Activated CD8-positive, alpha-beta T cell treated with anti-CD3 and anti-CD28 coated beads, Interleukin-2, amount 10 ng/mL, durations not matched to agents 7 days and 5 days (primary cell): Measurements from ENCODE around the gene ZNF576. TPM values are rescaled to one million over a fixed set of nuclear protein-coding genes. Genes with fewer than 3 reads are reported as not detected.
"Not testable (repeated sequence)": the region's sequence is repeated elsewhere in the genome, so short reads cannot be mapped to it uniquely, and the experiment has no call there.

Experiments
- ATAC-seq: fragments of 150-1000 bp; cut with Tn5 transposase; one replicate; pipeline ENCODE4 v1.10.0; 2021; ENCODE audit warnings: moderate library complexity
- CTCF ChIA-PET: fragments of 350-600 bp; sonication (Branson Sonifier 250); formaldehyde crosslinking; loops from one replicate; lab custom pipeline; 2021; ENCODE audit warnings: antibody characterized with exemption; lab: Charles Lee
- POLR2A ChIA-PET: fragments of 350-600 bp; sonication (Branson Sonifier 250); formaldehyde crosslinking; loops from one replicate; lab custom pipeline; 2021; ENCODE audit warnings: antibody characterized with exemption; lab: Charles Lee
- DNase-seq: peaks from one replicate; pipeline ENCODE4 v3.0.0-alpha.2; 2020
- H3K27ac Mint-ChIP-seq: one replicate; pipeline ENCODE4 v1.8.0; 2021; ENCODE audit warnings: mild to moderate bottlenecking, mixed read lengths
- H3K27me3 Mint-ChIP-seq: one replicate; pipeline ENCODE4 v1.8.0; 2021; ENCODE audit warnings: low read depth, mixed read lengths
- H3K36me3 Mint-ChIP-seq: one replicate; pipeline ENCODE4 v1.8.0; 2021; ENCODE audit warnings: low read depth, mixed read lengths
- H3K4me1 Mint-ChIP-seq: one replicate; pipeline ENCODE4 v1.8.0; 2021; ENCODE audit warnings: low read depth, mixed read lengths
- H3K4me3 Mint-ChIP-seq: one replicate; pipeline ENCODE4 v1.8.0; 2021; ENCODE audit warnings: mild to moderate bottlenecking, mixed read lengths
- H3K9me3 Mint-ChIP-seq: one replicate; pipeline ENCODE4 v1.8.0; 2022; ENCODE audit warnings: mixed read lengths; ENCODE audit not compliant: insufficient read depth
- total RNA-seq, 2 experiments: library from RNA; stranded (reverse); gene quantifications; one replicate each; pipeline ENCODE4 v1.2.3, GENCODE V29; 2021

The ZNF576 gene, protein sequence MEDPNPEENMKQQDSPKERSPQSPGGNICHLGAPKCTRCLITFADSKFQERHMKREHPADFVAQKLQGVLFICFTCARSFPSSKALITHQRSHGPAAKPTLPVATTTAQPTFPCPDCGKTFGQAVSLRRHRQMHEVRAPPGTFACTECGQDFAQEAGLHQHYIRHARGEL
- 10 to 100 TPM; 14.1 to 17.3 TPM for total RNA-seq

DNA sequence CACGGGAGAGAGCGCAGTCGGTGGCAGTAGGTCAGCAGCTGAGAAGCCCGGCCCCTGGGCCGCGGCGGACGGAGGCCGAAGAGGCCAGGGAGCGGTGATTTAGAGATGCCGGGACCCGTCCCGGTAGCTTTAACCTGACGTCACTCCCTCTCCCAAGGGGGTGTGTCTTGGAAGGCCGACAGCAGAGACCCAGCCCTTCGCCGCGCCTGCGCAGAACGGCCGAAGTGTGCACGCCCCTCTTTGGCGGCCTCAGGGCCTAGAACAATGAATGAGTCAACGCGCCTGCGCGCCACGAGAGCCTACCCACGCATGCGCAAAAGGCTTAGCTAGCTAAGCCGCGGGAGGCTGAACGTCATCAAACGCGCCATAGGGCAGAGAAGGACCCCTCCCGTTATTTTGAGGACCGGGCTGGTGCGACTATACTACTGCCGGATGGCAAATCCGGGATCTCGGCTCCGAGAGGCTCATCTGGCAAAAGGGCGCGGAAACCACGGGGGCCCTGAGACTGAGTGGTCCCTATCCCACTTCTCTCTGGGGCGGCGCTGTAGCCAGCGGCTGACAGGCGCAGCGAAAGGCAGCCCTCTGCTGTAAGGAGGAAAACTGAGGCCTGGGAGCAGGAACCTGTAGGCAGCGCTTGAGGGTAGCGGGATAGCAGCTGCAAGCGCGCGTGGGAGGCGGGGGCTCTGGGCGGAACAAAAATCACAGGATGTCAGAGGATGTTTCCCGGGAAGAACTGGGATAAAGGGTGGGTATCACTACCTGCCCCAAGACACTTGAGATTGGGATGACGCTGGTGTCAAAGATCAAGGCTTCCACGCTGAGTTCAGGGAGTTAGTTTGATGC, at the start of gene ZNF576, which contains the start of gene IRGQ:
ZNF576 (plus strand) TSS at position 597 of the 843 bp plus-strand sequence. CDS start 514 bp downstream, outside the sequence.
IRGQ (minus strand) TSS at position 136 of the 843 bp plus-strand sequence. CDS start 796 bp downstream, outside the sequence.
- no peaks in the 10 kb centered on the region for H3K27me3 Mint-ChIP-seq
- peak; percentile 82 for ATAC-seq
- H3K4me3 Mint-ChIP-seq: peak within 1 kb of the TSS; percentile 98
- peaks cover 37% of the 10 kb centered on the region for H3K4me1 Mint-ChIP-seq
- ChIA-PET POLR2A (interaction anchor here (0.9 to 3.9 kb wide), 9 partner anchors 13 to 63 kb away, joined by 3 to 44 read pairs (median 5); partner anchors contain the start of genes PINLYP, XRCC1 and ZNF575), CTCF (interaction anchor here (0.9 to 6.7 kb wide), 18 partner anchors 10 to 164 kb away, joined by 3 to 239 read pairs (median 8); partner anchors contain the start of genes PINLYP, SMG9, XRCC1 and ZNF575)
- peak; percentile 100 for DNase-seq
- no peaks in the 10 kb centered on the region for H3K9me3 Mint-ChIP-seq
- peak within 1 kb of the TSS; percentile 99 for H3K27ac Mint-ChIP-seq
- peaks cover 30% of the 10 kb centered on the region for H3K36me3 Mint-ChIP-seq

DNA sequence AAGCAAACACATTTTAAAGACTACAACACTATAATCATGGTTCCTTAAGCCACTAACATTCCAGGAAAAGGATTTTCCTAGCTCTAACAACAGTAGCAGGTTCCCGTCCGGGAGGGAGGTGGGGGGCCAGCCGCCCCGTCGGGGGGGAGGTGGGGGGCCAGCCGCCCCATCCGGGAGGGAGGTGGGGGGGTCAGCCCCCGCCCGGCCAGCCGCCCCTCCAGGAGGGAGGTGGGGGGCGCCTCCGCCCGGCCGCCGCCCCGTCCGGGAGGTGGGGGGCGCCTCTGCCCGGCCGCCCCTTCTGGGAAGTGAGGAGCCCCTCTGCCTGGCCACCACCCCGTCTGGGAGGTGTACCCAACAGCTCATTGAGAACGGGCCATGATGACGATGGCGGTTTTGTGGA, 48.5 kb upstream of the ZNF576 start:
- H3K27ac Mint-ChIP-seq, H3K27me3 Mint-ChIP-seq, DNase-seq, POLR2A ChIA-PET, H3K4me3 Mint-ChIP-seq, H3K9me3 Mint-ChIP-seq, ATAC-seq, CTCF ChIA-PET, H3K4me1 Mint-ChIP-seq: not testable (repeated sequence)
- H3K36me3 Mint-ChIP-seq: peaks cover 51% of the 10 kb centered on the region

DNA sequence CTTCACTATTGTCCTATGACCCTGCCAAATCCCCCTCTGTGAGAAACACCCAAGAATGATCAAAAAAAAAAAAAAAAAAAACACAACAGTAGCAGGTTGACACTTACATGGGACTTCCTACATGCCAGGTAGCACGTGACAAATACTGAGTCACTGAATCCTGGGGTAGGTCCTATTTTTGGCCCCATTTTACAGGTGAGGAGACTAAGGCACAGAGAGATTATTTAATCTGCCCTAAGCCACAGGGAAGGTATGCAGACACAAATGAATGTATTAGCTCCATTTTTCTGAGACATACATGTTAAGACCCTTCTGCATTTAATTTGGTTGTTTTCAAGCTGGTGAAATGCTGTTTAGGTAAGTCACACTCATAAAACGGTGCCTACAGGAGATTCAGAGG, 47.7 kb upstream of the ZNF576 start:
- POLR2A ChIA-PET: no interaction called here
- ATAC-seq (no peak), DNase-seq (no peak)
- Mint-ChIP-seq H3K27me3 (no peaks in the 10 kb centered on the region), H3K4me1 (no peaks in the 10 kb centered on the region), H3K9me3 (no peaks in the 10 kb centered on the region), H3K4me3 (no peak overlapping the region), H3K27ac (no peak overlapping the region), H3K36me3 (peaks cover 44% of the 10 kb centered on the region)
- CTCF ChIA-PET: interaction anchor here (1.5 kb wide), 1 partner anchor 45 kb away, joined by 3 read pairs; no protein-coding TSS in a partner anchor

DNA sequence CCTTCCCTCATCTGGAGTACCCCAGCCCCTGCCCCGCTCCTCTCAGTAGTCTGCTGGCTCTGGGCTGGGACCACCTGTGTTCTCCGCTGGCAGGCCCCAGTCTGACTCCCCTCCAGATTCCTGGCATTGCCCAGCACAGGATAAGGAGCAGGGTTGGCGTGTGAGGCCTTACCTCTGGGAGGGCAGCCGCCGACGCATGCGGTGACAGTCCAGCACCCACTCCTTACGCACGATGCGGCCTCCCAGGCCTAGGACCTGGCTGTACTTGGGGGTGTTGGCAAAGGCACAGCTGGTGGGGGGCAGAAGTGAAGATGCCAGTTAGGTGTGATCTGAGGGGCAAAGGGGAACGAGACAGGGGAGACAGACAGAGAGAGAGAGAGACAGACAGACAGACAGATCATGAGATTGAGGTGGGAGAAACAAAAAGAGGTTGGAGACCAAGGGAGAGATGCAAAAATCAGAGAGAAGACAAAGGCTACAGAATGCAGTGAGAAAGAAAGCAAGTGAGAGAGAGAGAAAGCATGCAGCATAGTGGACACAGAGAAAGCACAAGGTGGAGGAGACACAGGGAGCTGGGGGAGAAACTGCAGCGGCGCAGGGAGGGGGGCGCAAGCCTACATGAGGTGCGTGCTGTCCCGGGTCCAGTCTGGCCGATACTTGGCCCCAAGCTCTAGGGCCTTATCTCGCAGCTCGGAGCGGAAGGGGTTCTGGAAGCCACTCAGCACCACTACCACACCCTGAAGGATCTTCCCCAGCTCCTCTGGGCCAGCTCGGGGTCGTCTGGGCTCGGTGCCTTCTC, 44.8 kb upstream of the ZNF576 start:
- no peak overlapping the region for H3K4me3 Mint-ChIP-seq
- ATAC-seq: no peak
- ChIA-PET CTCF (interaction anchor here (0.8 to 12.8 kb wide), 2 partner anchors 43 to 193 kb away, joined by 3 to 239 read pairs; partner anchors contain the start of genes IRGQ and ZNF576), POLR2A (no interaction called here)
- no peak for DNase-seq
- no peak overlapping the region for H3K27ac Mint-ChIP-seq
- peaks cover 43% of the 10 kb centered on the region for H3K36me3 Mint-ChIP-seq
- H3K4me1 Mint-ChIP-seq: peaks cover 8% of the 10 kb centered on the region
- no peaks in the 10 kb centered on the region for H3K27me3 Mint-ChIP-seq
- no peaks in the 10 kb centered on the region for H3K9me3 Mint-ChIP-seq

DNA sequence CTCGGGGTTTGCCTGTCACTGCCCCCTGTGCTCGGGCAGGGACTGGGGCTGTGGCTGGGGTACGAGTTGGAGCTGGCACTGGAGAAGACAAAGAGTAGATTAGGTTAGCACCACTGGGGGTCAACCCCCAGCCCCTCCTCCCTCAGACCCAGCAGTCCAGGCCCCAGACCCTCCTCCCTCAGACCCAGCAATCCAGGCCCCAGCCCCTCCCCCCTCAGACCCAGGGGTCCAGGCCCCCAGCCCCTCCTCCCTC, 44.3 kb upstream of the ZNF576 start:
- Mint-ChIP-seq H3K36me3 (peaks cover 43% of the 10 kb centered on the region), H3K27ac (no peak overlapping the region), H3K9me3 (no peaks in the 10 kb centered on the region), H3K27me3 (no peaks in the 10 kb centered on the region), H3K4me3 (no peak overlapping the region), H3K4me1 (peaks cover 8% of the 10 kb centered on the region)
- ATAC-seq (no peak), DNase-seq (no peak)
- ChIA-PET POLR2A (no interaction called here), CTCF (interaction anchor here (0.8 to 12.8 kb wide), 3 partner anchors 12 to 193 kb away, joined by 3 to 239 read pairs (median 30); partner anchors contain the start of genes IRGQ and ZNF576)

DNA sequence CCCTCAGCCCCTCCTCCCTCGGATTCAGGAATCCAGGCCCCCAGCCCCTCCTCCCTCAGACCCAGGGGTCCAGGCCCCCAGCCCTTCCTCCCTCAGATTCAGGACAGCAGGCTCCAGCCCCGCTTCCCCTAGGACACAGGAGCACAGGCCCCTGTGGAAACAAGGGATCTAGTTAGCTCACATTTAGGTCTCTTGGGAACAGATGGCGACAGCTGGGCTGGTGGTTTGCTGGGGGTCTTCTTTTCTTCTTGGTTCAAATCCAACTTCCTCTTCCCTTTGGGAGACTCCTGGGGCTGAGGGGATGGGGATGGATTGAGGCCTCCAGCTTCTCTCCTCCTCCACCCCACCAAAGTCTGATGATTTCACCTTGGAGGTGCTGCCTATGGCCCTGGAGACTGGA, 43.8 kb upstream of the ZNF576 start:
- no peak overlapping the region for H3K4me3 Mint-ChIP-seq
- ATAC-seq (no peak), DNase-seq (no peak)
- no peaks in the 10 kb centered on the region for H3K27me3 Mint-ChIP-seq
- ChIA-PET CTCF (interaction anchor here (4.1 to 12.8 kb wide), 2 partner anchors 11 to 42 kb away, joined by 30 to 239 read pairs; partner anchors contain the start of genes IRGQ and ZNF576), POLR2A (no interaction called here)
- peaks cover 46% of the 10 kb centered on the region for H3K36me3 Mint-ChIP-seq
- no peaks in the 10 kb centered on the region for H3K9me3 Mint-ChIP-seq
- peaks cover 8% of the 10 kb centered on the region for H3K4me1 Mint-ChIP-seq
- no peak overlapping the region for H3K27ac Mint-ChIP-seq

DNA sequence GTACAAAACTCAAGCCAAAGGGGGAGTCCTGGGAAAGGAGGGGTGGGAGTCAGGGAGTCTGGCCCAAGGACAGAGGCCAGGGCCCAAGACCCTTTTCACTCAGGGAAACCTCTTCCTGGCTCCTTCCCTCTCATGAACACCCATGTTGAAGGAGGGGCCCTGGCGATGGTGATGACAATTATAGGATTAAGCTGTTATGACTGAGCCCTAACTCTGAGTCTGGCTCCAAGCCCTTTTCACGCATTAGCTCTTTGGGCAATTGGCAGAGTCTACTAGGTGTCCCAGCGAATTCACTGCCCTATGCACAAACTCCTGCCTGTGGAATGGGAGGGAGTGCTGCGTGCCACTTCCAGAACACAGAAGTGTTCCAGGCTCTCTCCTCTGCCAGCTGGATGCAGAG, 42.7 kb upstream of the ZNF576 start:
- peaks cover 43% of the 10 kb centered on the region for H3K36me3 Mint-ChIP-seq
- no peak for DNase-seq
- H3K27ac Mint-ChIP-seq: no peak overlapping the region
- ATAC-seq: no peak
- CTCF ChIA-PET: interaction anchor here (0.9 to 12.8 kb wide), 9 partner anchors 8 to 41 kb away, joined by 3 to 239 read pairs (median 14); partner anchors contain the start of genes ETHE1, IRGQ, XRCC1 and ZNF576
- no peaks in the 10 kb centered on the region for H3K27me3 Mint-ChIP-seq
- POLR2A ChIA-PET: interaction anchor here (1.2 kb wide), 1 partner anchor 41 kb away, joined by 9 read pairs; no protein-coding TSS in a partner anchor
- H3K4me1 Mint-ChIP-seq: peaks cover 8% of the 10 kb centered on the region
- H3K4me3 Mint-ChIP-seq: no peak overlapping the region
- no peaks in the 10 kb centered on the region for H3K9me3 Mint-ChIP-seq

DNA sequence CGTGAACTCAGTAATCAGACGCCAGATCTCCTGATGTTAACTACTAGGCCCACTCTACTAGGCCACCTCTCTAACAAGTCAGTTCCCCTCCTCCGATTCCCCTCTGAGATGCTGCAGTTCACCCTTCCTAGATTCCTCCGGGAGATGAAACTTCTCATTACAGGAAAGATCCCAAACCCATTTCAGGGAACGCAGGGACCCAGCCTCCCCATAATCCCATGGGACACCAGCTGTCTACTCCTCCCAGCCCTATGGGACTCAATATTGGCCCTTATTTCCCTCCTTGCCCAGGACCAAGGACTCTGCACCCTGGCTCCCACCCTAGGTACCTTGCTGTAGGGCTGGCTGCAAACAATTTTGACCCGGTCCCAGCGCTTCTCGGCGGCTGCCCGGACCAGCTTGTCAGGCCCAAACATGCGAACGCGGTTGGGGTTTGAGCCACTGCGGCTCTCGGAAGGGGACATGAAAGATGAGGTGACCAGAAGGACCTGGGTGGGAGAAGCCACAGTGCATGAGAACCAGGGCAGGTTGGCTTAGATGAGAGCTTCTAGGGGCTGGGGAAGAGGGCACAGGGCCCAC, 42.0 kb upstream of the ZNF576 start:
- Mint-ChIP-seq H3K27ac (no peak overlapping the region), H3K36me3 (peaks cover 41% of the 10 kb centered on the region), H3K4me3 (no peak overlapping the region), H3K4me1 (peaks cover 8% of the 10 kb centered on the region), H3K9me3 (no peaks in the 10 kb centered on the region), H3K27me3 (no peaks in the 10 kb centered on the region)
- no peak for ATAC-seq
- CTCF ChIA-PET: interaction anchor here (0.6 to 12.8 kb wide), 36 partner anchors 8 to 263 kb away, joined by 3 to 239 read pairs (median 6); partner anchors contain the start of genes ETHE1, IRGQ, PINLYP and XRCC1
- DNase-seq: no peak
- POLR2A ChIA-PET: interaction anchor here (0.7 to 2.2 kb wide), 7 partner anchors 10 to 40 kb away, joined by 3 to 20 read pairs (median 5); partner anchors contain the start of genes IRGQ and ZNF575

DNA sequence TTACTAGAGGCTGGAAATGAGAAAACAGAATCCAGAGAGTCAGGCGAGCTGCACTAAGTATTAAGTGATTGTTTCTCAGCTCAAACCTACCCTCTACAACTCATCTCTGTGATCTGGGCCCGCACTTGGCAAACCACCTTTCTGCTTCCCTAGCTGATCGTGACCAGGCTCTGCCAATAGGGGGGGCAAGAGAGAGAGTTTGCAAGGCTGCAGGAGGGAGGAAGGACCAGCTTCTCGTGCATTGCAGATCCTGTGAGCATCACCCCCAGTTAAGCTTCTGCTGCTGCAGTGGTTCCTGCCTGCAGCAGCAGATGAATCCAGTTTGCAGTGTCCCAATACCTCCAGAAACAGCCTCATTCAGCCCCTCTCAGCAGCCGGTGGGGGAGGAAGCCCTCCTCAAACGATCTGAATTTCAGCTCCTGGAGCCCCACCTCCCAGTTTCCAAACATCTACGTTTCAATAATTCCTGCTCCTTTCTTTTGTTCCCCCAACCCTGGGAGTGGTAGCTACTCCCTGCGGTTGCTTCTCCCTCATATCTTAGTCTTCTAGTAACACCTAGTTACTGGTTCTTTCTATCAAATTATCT, 41.1 kb upstream of the ZNF576 start:
- ATAC-seq (peak; percentile 95), DNase-seq (peak; percentile 91)
- Mint-ChIP-seq H3K36me3 (peaks cover 43% of the 10 kb centered on the region), H3K27me3 (no peaks in the 10 kb centered on the region), H3K4me1 (peaks cover 8% of the 10 kb centered on the region), H3K4me3 (no peak overlapping the region), H3K27ac (peak overlapping the region; percentile 6), H3K9me3 (no peaks in the 10 kb centered on the region)
- ChIA-PET POLR2A (interaction anchor here (0.6 to 2.2 kb wide), 8 partner anchors 9 to 39 kb away, joined by 3 to 20 read pairs (median 4); partner anchors contain the start of genes IRGQ and ZNF575), CTCF (interaction anchor here (0.6 to 12.8 kb wide), 39 partner anchors 9 to 225 kb away, joined by 3 to 239 read pairs (median 6); partner anchors contain the start of genes ETHE1, IRGQ, PINLYP and XRCC1)

DNA sequence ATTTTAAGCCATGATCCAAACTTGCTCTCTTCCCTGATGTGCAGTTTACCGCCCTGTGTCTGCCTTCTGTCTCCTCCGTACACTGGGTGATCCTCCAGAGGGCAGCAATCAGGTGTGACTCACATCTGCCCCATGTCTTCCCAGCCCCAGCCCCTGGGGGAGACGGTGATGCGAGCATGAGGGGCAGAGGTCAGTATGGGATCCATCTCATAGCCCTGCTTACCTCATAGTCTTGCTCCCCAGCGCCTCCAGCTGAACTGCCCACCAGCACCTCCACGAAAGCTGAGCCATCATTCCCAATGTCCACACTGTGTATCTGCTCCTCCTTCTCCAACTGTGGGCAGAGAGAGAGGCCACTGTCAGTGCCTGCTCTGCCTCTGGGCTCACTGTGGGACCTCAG, 35.7 kb upstream of the ZNF576 start:
- ATAC-seq: no peak

More for the DNA sequence above, 35.7 kb upstream of the ZNF576 start:
- Mint-ChIP-seq H3K4me1 (peaks cover 41% of the 10 kb centered on the region), H3K4me3 (no peak overlapping the region), H3K9me3 (no peaks in the 10 kb centered on the region), H3K27me3 (no peaks in the 10 kb centered on the region), H3K36me3 (peaks cover 41% of the 10 kb centered on the region), H3K27ac (peak overlapping the region; percentile 97)
- ChIA-PET CTCF (interaction anchor here (1.6 to 12.8 kb wide), 2 partner anchors 11 to 34 kb away, joined by 6 to 239 read pairs; partner anchors contain the start of genes IRGQ and ZNF576), POLR2A (interaction anchor here (0.7 kb wide), 1 partner anchor 36 kb away, joined by 4 read pairs; the partner anchor contains the start of genes IRGQ and ZNF576)
- no peak for DNase-seq
